ENCODE data around the gene HSPG2.
"Not testable (repeated sequence)": the region's sequence is repeated elsewhere in the genome, so short reads cannot be mapped to it uniquely, and the experiment has no call there.

HSPG2 gene

GRCh38 chr1:21937034-21937371, at the start of gene HSPG2:
Gene HSPG2 (minus strand): TSS chr1:21937310. CDS start chr1:21937217, 93 bp downstream.
- Mint-ChIP-seq H3K27me3 (ENCODE audit: low read depth) (peaks cover 36% of the 10 kb centered on the region), H3K27ac (peak within 1 kb of the TSS; percentile 34)

GRCh38 chr1:21986386-21986785, 49.3 kb upstream of the HSPG2 start:
- not testable (repeated sequence) for H3K27ac Mint-ChIP-seq; DNase-seq (ENCODE audit: low spot score); H3K9me3 Mint-ChIP-seq; H3K4me1 Mint-ChIP-seq (ENCODE audit: low read depth); H3K36me3 Mint-ChIP-seq (ENCODE audit: low read depth); H3K27me3 Mint-ChIP-seq (ENCODE audit: low read depth); H3K4me3 Mint-ChIP-seq

More at GRCh38 chr1:21937034-21937371, at the start of gene HSPG2:
- no peak for DNase-seq (ENCODE audit: low spot score)
- H3K4me3 Mint-ChIP-seq, result peak within 1 kb of the TSS; percentile 81
- peaks cover 7% of the 10 kb centered on the region for H3K4me1 Mint-ChIP-seq (ENCODE audit: low read depth)
- no peaks in the 10 kb centered on the region for H3K9me3 Mint-ChIP-seq
- H3K36me3 Mint-ChIP-seq (ENCODE audit: low read depth), result no peaks in the 10 kb centered on the region

GRCh38 chr1:21985893-21986292, 48.8 kb upstream of the HSPG2 start:
- H3K27ac Mint-ChIP-seq; DNase-seq (ENCODE audit: low spot score); H3K4me3 Mint-ChIP-seq; H3K4me1 Mint-ChIP-seq (ENCODE audit: low read depth); H3K36me3 Mint-ChIP-seq (ENCODE audit: low read depth); H3K27me3 Mint-ChIP-seq (ENCODE audit: low read depth); H3K9me3 Mint-ChIP-seq: not testable (repeated sequence)

GRCh38 chr1:21983539-21983938, 46.4 kb upstream of the HSPG2 start:
- not testable (repeated sequence) for H3K4me3 Mint-ChIP-seq; H3K36me3 Mint-ChIP-seq (ENCODE audit: low read depth); H3K9me3 Mint-ChIP-seq; H3K27me3 Mint-ChIP-seq (ENCODE audit: low read depth); DNase-seq (ENCODE audit: low spot score); H3K27ac Mint-ChIP-seq; H3K4me1 Mint-ChIP-seq (ENCODE audit: low read depth)

GRCh38 chr1:21982122-21982521, 45.0 kb upstream of the HSPG2 start:
- H3K27me3 Mint-ChIP-seq (ENCODE audit: low read depth); H3K27ac Mint-ChIP-seq; H3K4me3 Mint-ChIP-seq; H3K4me1 Mint-ChIP-seq (ENCODE audit: low read depth); H3K9me3 Mint-ChIP-seq; H3K36me3 Mint-ChIP-seq (ENCODE audit: low read depth); DNase-seq (ENCODE audit: low spot score): not testable (repeated sequence)

GRCh38 chr1:21981253-21981652, 44.1 kb upstream of the HSPG2 start:
- not testable (repeated sequence) for H3K9me3 Mint-ChIP-seq; H3K27ac Mint-ChIP-seq; H3K36me3 Mint-ChIP-seq (ENCODE audit: low read depth); DNase-seq (ENCODE audit: low spot score); H3K27me3 Mint-ChIP-seq (ENCODE audit: low read depth); H3K4me3 Mint-ChIP-seq; H3K4me1 Mint-ChIP-seq (ENCODE audit: low read depth)

- not testable (repeated sequence) for DNase-seq (ENCODE audit: low spot score); H3K4me1 Mint-ChIP-seq (ENCODE audit: low read depth); H3K27me3 Mint-ChIP-seq (ENCODE audit: low read depth); H3K4me3 Mint-ChIP-seq; H3K27ac Mint-ChIP-seq; H3K36me3 Mint-ChIP-seq (ENCODE audit: low read depth); H3K9me3 Mint-ChIP-seq
Observed at GRCh38 chr1:21980515-21981220, 43.6 kb upstream of the HSPG2 start.

- not testable (repeated sequence) for H3K9me3 Mint-ChIP-seq; H3K4me1 Mint-ChIP-seq (ENCODE audit: low read depth); H3K36me3 Mint-ChIP-seq (ENCODE audit: low read depth); H3K27ac Mint-ChIP-seq; H3K4me3 Mint-ChIP-seq; H3K27me3 Mint-ChIP-seq (ENCODE audit: low read depth); DNase-seq (ENCODE audit: low spot score)
Observed at GRCh38 chr1:21978209-21978608, 41.1 kb upstream of the HSPG2 start.

GRCh38 chr1:21976703-21977239, 39.7 kb upstream of the HSPG2 start, which contains the start of gene CELA3B:
Gene CELA3B (plus strand): TSS chr1:21977022. CDS start chr1:21977040, 18 bp downstream.
- not testable (repeated sequence) for H3K4me3 Mint-ChIP-seq; H3K4me1 Mint-ChIP-seq (ENCODE audit: low read depth); DNase-seq (ENCODE audit: low spot score); H3K9me3 Mint-ChIP-seq; H3K36me3 Mint-ChIP-seq (ENCODE audit: low read depth); H3K27me3 Mint-ChIP-seq (ENCODE audit: low read depth); H3K27ac Mint-ChIP-seq

GRCh38 chr1:21975296-21975695, 38.2 kb upstream of the HSPG2 start:
- not testable (repeated sequence) for H3K4me1 Mint-ChIP-seq (ENCODE audit: low read depth); H3K36me3 Mint-ChIP-seq (ENCODE audit: low read depth); H3K27ac Mint-ChIP-seq; DNase-seq (ENCODE audit: low spot score); H3K4me3 Mint-ChIP-seq; H3K9me3 Mint-ChIP-seq; H3K27me3 Mint-ChIP-seq (ENCODE audit: low read depth)

GRCh38 chr1:21974699-21975098, 37.6 kb upstream of the HSPG2 start:
- not testable (repeated sequence) for H3K4me3 Mint-ChIP-seq; H3K36me3 Mint-ChIP-seq (ENCODE audit: low read depth); H3K27me3 Mint-ChIP-seq (ENCODE audit: low read depth); DNase-seq (ENCODE audit: low spot score); H3K4me1 Mint-ChIP-seq (ENCODE audit: low read depth); H3K27ac Mint-ChIP-seq; H3K9me3 Mint-ChIP-seq

GRCh38 chr1:21973948-21974347, 36.8 kb upstream of the HSPG2 start:
- not testable (repeated sequence) for DNase-seq (ENCODE audit: low spot score); H3K4me3 Mint-ChIP-seq; H3K27me3 Mint-ChIP-seq (ENCODE audit: low read depth); H3K9me3 Mint-ChIP-seq; H3K4me1 Mint-ChIP-seq (ENCODE audit: low read depth); H3K36me3 Mint-ChIP-seq (ENCODE audit: low read depth); H3K27ac Mint-ChIP-seq

GRCh38 chr1:21972973-21973441, 35.9 kb upstream of the HSPG2 start:
- H3K9me3 Mint-ChIP-seq; DNase-seq (ENCODE audit: low spot score); H3K4me3 Mint-ChIP-seq; H3K27me3 Mint-ChIP-seq (ENCODE audit: low read depth); H3K27ac Mint-ChIP-seq; H3K4me1 Mint-ChIP-seq (ENCODE audit: low read depth); H3K36me3 Mint-ChIP-seq (ENCODE audit: low read depth): not testable (repeated sequence)

- H3K36me3 Mint-ChIP-seq (ENCODE audit: low read depth); H3K4me3 Mint-ChIP-seq; H3K4me1 Mint-ChIP-seq (ENCODE audit: low read depth); H3K9me3 Mint-ChIP-seq; H3K27me3 Mint-ChIP-seq (ENCODE audit: low read depth); DNase-seq (ENCODE audit: low spot score); H3K27ac Mint-ChIP-seq: not testable (repeated sequence)
Observed at GRCh38 chr1:21970523-21970922, 33.4 kb upstream of the HSPG2 start.

GRCh38 chr1:21969066-21969465, 32.0 kb upstream of the HSPG2 start:
- not testable (repeated sequence) for H3K27me3 Mint-ChIP-seq (ENCODE audit: low read depth); H3K9me3 Mint-ChIP-seq; H3K36me3 Mint-ChIP-seq (ENCODE audit: low read depth); DNase-seq (ENCODE audit: low spot score); H3K4me1 Mint-ChIP-seq (ENCODE audit: low read depth); H3K4me3 Mint-ChIP-seq; H3K27ac Mint-ChIP-seq
